KOPT-K1 (cell line): Measurements from ENCODE around the gene NFIX.
"Not testable (repeated sequence)": the region's sequence is repeated elsewhere in the genome, so short reads cannot be mapped to it uniquely, and the experiment has no call there.

Experiments used
- H3K27ac ChIP-seq: fragments of 200-600 bp; sonication (generic); 2 replicates; pipeline ENCODE4 v1.5.1; 2016; ENCODE audit warnings: antibody characterized with exemption, mild to moderate bottlenecking, low read depth, low read length; ENCODE audit not compliant: poor library complexity, severe bottlenecking
- H3K36me3 ChIP-seq: fragments of 200-600 bp; sonication (generic); 2 replicates; pipeline ENCODE4 v1.5.1; 2017; ENCODE audit warnings: antibody characterized with exemption, mild to moderate bottlenecking, low read length, moderate library complexity; ENCODE audit not compliant: insufficient read depth
- H3K9me3 ChIP-seq: fragments of 200-600 bp; sonication (generic); 2 replicates; pipeline ENCODE4 v1.5.1; 2017; ENCODE audit warnings: antibody characterized with exemption, low read length, mild to moderate bottlenecking; ENCODE audit not compliant: insufficient read depth, poor library complexity, severe bottlenecking

The NFIX gene

DNA sequence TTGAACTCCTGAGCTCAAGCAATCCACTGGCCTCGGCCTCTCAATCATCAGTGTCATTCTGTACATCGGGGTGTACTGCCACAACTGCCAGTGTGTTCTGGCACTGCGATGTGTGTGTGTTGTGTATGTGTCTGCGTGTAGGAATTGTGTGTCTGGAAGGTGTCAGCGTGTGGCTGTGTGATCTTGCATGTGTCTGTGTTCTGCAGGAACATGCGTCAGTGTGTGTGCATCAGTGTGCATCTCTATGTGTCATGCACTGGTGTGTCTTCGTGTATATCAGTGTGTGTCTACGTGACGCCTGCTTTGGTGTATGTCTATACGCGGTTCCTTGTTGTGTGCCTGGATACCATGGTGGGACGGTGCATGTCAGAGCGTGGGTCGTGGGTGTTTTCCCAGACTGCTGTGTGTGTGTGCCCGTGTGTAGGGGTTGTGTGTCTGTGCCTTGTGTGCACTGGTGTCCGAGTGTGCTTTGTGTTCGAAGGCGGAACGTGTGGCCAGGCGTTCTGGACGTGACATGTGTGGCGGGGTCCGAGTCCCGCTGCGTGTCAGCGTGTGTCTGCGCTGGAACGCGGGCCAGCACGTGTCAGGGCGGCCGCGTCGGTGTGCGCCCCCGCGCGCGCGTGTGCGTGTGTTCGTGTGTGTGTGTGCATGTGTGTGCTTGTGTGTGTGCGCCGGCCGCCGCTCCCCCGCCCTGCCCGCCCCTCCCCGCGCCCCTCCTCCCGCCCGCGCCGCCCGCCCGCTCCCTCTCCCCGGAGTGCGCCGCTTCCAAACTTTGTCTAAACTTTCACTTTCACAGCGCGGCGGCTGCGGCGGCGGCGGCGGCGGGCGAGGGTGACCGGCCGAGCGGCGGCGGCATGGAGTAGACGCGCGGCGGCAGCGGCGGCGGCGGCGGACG is at the start of gene NFIX:
Gene NFIX, plus strand, starts transcription at position 775 of the 895 bp plus-strand sequence. CDS start 363 bp downstream, outside the sequence.
- H3K36me3 ChIP-seq = no peaks in the 10 kb centered on the region; the same call in 1 of the 2 replicates
- H3K27ac ChIP-seq = no peak within 1 kb of the TSS
- H3K9me3 ChIP-seq = no peaks in the 10 kb centered on the region

DNA sequence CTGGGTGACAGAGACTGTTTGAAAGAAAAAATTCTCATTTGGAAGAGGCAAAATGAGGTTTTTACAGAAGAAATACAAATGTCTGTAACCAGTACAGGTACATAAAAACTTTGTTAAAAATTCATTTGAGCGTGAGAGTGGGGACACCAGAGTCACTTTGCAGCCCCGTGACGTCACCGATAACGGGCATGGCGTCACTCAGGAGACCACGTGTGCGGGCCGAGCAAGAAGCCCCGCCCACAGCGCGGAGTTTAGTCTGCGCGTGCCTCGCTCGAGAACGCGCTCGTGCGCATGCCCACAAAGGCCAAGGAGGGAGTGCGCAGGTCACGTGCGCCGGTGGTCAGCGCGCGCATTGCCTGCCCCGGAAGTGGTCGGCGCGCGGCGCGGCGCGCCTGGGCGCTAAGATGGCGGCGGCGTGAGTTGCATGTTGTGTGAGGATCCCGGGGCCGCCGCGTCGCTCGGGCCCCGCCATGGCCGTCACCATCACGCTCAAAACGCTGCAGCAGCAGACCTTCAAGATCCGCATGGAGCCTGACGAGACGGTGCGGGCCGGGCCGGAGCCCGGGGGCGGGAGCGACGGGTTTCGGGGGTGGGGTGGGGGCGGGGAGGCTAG is 49.7 kb upstream of the NFIX start, which contains the start of gene RAD23A:
Gene RAD23A, plus strand, starts transcription at position 384 of the 613 bp plus-strand sequence. Its CDS starts 87 bp downstream, at position 471.
- H3K9me3 ChIP-seq = no peaks in the 10 kb centered on the region
- H3K36me3 ChIP-seq = peaks cover 83% of the 10 kb centered on the region
- H3K27ac ChIP-seq = peak within 1 kb of the TSS; percentile 89

DNA sequence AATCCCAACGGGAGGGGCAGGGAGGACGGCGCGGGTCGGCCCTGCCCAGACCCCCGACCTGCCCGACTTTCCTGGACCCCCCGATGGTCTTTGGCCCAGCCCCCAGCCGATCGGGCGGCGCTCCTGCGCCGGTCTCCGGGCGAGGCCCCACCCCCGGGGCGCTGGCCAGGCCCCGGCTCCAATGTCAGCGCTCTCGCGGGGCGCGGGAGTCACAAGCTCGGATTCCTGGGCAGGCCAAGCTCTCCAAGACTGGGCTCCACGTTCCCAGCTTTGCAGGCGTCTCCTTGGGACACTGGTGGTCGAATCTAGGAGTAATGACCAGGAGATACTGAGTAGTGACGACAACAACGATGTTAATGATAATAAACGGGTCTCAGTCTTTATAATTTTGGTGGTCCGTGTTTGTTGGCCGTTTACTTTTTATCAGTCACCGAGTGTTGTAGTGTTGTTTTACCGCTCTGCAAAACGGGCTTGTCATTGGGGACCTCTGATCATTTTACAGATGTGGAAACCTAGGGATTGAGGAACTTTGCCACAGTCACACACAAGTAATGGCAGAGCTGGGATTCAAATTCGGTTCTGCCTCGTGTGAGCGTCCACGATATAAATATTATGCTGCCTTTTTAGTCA is 49.1 kb upstream of the NFIX start:
- Histone ChIP-seq H3K27ac (peak overlapping the region; percentile 89), H3K9me3 (no peaks in the 10 kb centered on the region), H3K36me3 (peaks cover 83% of the 10 kb centered on the region)

DNA sequence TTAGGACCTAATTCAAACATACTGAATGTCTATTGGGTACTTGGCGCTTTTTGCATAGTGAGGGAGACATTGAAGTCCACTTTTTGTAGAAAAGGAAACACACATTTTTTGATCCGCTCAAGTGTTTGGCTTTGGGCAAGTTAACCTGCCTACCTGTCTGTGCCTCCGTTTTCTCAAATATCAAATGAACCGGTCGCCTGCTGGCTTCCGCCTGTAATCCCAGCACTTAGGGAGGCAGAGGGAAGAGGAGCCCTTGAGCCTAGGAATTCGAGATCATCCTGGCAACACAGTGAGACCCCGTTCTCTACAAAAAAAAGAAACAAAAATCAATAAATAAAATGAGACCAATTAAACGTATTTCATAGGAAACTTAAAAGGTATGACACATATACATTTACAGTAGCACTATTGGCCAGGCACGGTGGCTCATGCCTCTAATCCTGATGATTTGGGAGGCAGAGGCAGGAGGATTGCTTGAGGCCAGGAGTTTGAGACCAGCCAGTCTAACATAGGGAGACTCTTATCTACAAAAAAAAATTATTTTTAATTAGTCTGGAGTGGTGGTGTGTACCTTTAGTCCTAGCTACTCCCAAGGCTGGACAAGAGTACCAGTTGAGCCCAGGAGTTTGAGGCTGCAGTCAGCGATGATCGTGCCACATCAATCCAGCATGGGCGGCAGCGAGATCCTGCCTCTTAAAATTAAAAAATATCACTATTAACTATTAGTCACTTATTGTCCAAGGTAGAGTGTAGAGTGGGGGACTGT is 48.4 kb upstream of the NFIX start:
- H3K9me3 ChIP-seq = no peaks in the 10 kb centered on the region
- peak overlapping the region; percentile 89 for H3K27ac ChIP-seq
- peaks cover 83% of the 10 kb centered on the region for H3K36me3 ChIP-seq

DNA sequence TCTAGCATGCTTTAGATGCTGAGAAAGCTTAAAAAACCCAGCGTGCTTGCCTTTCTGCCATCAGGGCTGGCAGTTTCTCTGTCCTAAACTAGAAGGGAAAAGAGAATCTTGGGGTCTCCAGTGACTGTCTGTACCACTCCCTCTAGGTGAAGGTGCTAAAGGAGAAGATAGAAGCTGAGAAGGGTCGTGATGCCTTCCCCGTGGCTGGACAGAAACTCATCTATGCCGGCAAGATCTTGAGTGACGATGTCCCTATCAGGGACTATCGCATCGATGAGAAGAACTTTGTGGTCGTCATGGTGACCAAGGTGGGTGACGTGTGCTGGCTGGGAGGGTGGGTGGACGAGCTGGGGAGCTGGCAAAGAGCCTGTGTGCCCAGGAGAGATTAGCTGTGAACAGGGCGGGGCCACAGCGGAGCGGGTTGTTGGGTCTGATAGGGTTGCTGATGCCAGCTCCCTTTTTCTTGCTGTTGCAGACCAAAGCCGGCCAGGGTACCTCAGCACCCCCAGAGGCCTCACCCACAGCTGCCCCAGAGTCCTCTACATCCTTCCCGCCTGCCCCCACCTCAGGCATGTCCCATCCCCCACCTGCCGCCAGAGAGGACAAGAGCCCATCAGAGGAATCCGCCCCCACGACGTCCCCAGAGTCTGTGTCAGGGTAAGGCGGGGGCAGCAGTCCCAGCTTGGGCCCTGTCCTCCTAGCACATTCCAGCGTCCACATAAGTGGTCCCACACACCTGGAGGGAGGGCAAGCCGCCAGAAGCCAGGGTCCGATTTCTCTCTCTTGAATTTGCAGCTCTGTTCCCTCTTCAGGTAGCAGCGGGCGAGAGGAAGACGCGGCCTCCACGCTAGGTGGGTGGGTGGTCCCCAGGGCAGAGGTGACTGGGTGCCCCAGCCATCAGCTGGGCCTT is 47.3 kb upstream of the NFIX start:
- H3K27ac ChIP-seq = no peak overlapping the region
- H3K36me3 ChIP-seq = peaks cover 83% of the 10 kb centered on the region
- no peaks in the 10 kb centered on the region for H3K9me3 ChIP-seq

DNA sequence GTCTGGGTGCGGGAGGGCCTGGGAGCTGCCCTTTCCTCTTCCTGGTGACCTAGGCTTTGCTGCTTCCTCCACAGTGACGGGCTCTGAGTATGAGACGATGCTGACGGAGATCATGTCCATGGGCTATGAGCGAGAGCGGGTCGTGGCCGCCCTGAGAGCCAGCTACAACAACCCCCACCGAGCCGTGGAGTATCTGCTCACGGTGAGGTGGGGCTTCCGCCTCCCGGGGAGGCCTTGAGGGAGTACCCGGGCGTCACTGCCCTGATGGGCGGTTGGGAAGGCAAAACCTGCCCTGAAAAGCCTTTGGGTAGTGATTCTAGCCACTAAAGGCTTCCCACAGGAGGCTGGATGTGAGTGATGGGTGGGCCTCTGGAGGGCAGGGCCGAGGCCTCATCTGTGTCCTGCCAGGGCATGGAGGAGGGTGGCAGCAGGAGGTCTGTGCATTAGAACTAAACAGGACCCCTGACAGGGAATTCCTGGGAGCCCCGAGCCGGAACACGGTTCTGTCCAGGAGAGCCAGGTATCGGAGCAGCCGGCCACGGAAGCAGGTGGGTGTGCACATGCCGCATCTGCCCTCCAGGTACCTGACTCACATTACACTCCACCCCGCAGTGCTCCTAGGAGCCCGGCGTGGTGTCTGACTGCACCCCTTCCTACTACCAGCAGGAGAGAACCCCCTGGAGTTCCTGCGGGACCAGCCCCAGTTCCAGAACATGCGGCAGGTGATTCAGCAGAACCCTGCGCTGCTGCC is 46.5 kb upstream of the NFIX start:
- Histone ChIP-seq H3K27ac (no peak overlapping the region), H3K36me3 (peaks cover 83% of the 10 kb centered on the region), H3K9me3 (no peaks in the 10 kb centered on the region)

DNA sequence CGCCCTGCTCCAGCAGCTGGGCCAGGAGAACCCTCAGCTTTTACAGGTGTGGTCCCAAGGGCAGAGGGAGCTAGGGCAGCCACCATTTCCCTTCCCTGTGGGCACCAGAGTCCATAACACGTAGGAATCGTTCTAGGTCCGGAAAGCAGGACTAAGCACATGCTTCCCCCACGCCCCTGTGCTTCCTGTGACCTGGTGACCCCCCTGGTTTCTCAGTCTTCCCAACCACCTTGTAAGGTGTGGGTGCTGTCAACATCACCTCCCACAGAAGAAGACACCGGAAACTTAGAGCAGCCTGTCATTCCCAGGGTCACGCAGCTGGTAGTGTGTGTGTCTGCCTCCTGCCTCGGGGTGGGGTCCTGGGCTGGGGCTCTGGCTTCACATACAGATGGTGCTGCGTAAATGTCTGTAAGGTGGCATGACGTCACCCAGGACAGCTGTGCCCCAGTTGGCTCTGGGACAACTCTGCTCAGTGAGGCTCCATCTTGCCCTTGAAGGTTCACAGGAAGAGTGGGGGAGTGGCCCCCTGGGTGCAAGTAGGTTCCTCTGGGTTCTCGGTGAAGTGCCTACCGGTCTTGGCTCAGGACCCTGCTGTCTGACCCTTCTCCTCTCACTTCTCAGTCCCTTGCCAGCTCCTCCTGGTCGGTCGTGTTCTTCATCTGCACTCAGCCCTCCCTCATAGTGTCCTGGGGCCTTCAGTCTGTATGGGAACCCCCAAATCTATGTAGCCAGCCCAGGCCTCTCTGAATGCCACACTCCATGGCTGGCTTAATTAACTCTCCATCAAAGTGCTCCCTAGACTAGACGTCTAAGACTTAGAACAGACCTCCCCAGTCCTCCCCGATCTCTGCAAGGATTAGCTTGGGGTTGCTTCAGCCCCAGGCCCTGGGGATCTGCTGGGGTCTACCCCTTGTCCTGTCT is 45.7 kb upstream of the NFIX start:
- Histone ChIP-seq H3K36me3 (peaks cover 83% of the 10 kb centered on the region), H3K9me3 (no peaks in the 10 kb centered on the region), H3K27ac (no peak overlapping the region)

DNA sequence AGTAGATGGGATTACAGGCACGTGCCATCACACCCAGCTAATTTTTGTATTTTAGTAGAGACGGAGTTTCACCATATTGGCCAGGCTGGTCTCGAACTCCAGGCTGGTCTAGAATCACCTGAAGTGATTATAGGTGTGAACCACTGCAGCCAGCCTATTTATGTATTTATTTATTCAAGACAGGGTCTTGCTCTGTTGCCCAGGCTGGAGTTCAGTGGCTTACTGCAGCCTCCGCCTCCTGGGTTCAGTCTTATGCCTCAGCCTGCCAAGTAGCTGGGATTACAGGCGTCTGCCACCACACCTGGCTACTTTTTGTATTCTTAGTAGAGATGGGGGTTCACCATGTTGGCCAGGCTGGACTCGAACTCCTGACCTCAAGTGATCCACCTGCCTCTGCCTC is 43.2 kb upstream of the NFIX start:
- H3K36me3 ChIP-seq = peaks cover 85% of the 10 kb centered on the region
- H3K27ac ChIP-seq, H3K9me3 ChIP-seq: not testable (repeated sequence)

DNA sequence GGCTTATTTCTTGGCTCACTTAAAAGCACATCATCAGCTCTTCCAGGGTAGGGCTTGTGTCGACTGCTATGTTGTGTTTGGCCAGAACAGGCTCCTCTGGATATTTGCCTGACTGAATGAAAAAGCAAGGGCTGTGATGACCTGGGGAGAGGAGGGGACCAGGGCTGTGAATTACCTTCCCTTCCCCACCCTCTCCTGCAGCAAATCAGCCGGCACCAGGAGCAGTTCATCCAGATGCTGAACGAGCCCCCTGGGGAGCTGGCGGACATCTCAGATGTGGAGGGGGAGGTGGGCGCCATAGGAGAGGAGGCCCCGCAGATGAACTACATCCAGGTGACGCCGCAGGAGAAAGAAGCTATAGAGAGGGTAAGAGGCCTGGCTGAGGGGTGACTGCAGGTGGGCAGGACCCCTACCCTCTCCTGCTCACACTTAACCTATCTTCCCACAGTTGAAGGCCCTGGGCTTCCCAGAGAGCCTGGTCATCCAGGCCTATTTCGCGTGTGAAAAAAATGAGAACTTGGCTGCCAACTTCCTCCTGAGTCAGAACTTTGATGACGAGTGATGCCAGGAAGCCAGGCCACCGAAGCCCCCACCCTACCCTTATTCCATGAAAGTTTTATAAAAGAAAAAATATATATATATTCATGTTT is 42.7 kb upstream of the NFIX start:
- H3K36me3 ChIP-seq = peaks cover 80% of the 10 kb centered on the region
- no peak overlapping the region for H3K27ac ChIP-seq
- no peaks in the 10 kb centered on the region for H3K9me3 ChIP-seq

DNA sequence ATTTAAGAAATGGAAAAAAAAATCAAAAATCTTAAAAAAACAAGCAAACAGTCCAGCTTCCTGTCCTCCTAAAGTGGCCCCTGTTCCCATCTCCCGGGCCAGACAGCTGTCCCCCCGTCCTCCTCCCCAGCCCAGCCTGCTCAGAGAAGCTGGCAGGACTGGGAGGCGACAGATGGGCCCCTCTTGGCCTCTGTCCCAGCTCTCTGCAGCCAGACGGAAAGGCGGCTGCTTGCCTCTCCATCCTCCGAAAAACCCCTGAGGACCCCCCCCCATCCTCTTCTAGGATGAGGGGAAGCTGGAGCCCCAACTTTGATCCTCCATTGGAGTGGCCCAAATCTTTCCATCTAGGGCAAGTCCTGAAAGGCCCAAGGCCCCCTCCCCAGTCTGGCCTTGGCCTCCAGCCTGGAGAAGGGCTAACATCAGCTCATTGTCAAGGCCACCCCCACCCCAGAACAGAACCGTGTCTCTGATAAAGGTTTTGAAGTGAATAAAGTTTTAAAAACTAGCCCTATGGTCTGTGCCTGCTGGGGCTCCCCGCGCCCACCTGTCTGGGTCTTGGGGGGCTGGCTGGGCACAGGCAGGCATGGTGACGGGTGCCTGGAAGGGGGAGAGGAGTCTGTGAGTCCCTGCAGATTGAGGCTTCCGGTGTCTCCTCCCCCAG is 42.0 kb upstream of the NFIX start:
- Histone ChIP-seq H3K36me3 (peaks cover 73% of the 10 kb centered on the region), H3K27ac (no peak overlapping the region), H3K9me3 (no peaks in the 10 kb centered on the region)

DNA sequence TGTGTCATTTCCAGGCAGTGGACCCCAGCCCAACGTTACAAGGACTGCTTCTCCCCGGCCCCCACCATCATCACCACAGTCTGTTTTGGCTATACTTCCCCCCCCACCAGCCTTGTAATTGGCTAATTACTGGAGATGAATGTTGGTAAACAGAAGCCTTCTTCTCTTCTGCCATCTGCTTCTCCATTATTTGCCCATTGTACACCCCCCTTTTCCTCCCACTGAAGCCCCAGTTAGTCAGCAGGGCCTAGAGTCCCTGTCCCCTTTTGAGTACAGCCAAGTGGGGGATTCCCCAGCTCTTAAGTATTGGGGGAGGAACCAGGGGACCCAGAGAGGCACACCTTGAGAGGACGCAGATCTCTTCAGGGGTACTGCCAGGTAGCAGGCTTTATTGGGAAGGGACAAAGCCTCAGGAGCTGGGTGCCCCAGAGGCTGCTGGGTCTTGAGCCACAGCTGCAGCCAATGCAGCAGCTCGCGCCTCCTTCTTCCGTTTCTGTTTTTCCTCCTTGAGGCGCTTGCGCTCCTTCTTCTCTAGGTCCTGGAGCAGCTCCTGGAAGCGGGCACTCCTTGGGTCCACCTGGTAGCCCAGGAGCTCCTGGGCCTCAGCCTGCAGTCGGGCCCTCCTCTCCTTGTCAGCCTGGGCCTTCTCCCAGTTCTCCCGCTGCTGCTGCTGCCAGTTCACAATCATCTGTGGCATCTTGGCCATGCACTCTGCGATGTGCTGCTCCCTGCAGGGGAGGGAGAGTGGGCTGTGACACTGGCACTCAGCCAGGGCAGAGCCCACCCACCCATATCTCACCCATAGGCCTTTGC is 41.3 kb upstream of the NFIX start:
- H3K27ac ChIP-seq = peak overlapping the region; percentile 10
- peaks cover 66% of the 10 kb centered on the region for H3K36me3 ChIP-seq

More for the DNA sequence above, 41.3 kb upstream of the NFIX start:
- no peaks in the 10 kb centered on the region for H3K9me3 ChIP-seq
